ENCODE data around the gene LAYN. TPM values are rescaled to one million over a fixed set of nuclear protein-coding genes. Genes with fewer than 3 reads are reported as not detected.

Gene LAYN
- total RNA-seq, 2 experiments from 2014 or later: 57.4 to 63.2 TPM

DNA sequence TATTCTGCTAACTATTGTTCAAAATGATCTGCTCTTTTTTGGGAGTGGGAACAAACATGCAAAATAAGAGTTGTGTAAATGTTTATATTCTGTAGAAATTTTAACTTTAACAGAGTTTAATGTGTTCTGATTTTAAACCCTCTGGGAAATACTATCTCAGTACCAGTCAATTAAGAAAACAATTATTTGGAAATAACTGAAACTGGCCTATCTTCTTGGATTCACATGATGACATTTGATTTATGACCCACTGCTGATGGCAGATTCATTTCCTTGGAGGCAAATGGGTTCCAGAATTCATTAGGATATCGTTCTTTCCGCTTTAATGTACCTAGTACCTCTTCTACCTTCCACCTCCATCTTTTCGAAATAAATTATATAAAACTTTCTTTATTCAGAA is 67.2 kb downstream of the LAYN start:
- Mint-ChIP-seq H3K27ac (no peak overlapping the region), H3K36me3 (no peaks in the 10 kb centered on the region), H3K4me1 (peaks cover 31% of the 10 kb centered on the region), H3K27me3 (no peaks in the 10 kb centered on the region), H3K4me3 (no peak overlapping the region), H3K9me3 (no peaks in the 10 kb centered on the region)
- no peak for DNase-seq

Other genes starting within 250 kb of the LAYN start
- not detected for gene POU2AF3, start 242.2 kb upstream of the LAYN start, total RNA-seq
- 1 to 10 TPM; 3.0 to 3.5 TPM for gene POU2AF1, start 161.4 kb upstream of the LAYN start, total RNA-seq
- under 1 TPM; 0.30 to 0.62 TPM for gene BTG4, start 28.3 kb upstream of the LAYN start, total RNA-seq
- gene HOATZ, start 25.9 kb upstream of the LAYN start, total RNA-seq: not detected
- 1 to 10 TPM; 5.2 to 8.2 TPM for gene SIK2, start 61.7 kb downstream of the LAYN start, total RNA-seq
- gene PPP2R1B, start 225.7 kb downstream of the LAYN start, total RNA-seq: 10 to 100 TPM; 53.0 to 57.6 TPM